GM23338 (cell line): ENCODE results near the gene METRN. TPM values are rescaled to one million over a fixed set of nuclear protein-coding genes. Genes with fewer than 3 reads are reported as not detected.

Source experiments
- ATAC-seq: fragments of 200-7000 bp; cut with Tn5 transposase; 3 replicates; pipeline ENCODE4 v1.9.1; 2020
- DNase-seq: peaks from one replicate; pipeline ENCODE4 v3.0.0-alpha.2; 2015; ENCODE audit warnings: low spot score
- H2AFZ ChIP-seq: fragments of 200-600 bp; sonication (generic); 2 replicates; pipeline ENCODE4 v1.8.0; 2016; ENCODE audit warnings: antibody characterized with exemption, mild to moderate bottlenecking, moderate library complexity
- H3F3A ChIP-seq: fragments of 200-600 bp; sonication (generic); replicated peaks from 2 replicates; pipeline ENCODE4 v1.8.0; 2017; ENCODE audit warnings: antibody characterized with exemption, mixed run types, low read depth
- H3K27ac ChIP-seq: fragments of 200-600 bp; sonication (generic); 2 replicates; pipeline ENCODE4 v1.6.1; 2016; ENCODE audit warnings: low read depth
- H3K27me3 ChIP-seq: fragments of 200-600 bp; sonication (generic); 2 replicates; pipeline ENCODE4 v1.8.0; 2016; ENCODE audit warnings: mild to moderate bottlenecking, mixed run types, moderate library complexity; ENCODE audit not compliant: insufficient read depth
- H3K36me3 ChIP-seq: fragments of 200-600 bp; sonication (generic); 2 replicates; pipeline ENCODE4 v1.8.0; 2016; ENCODE audit warnings: mild to moderate bottlenecking; ENCODE audit not compliant: insufficient read depth
- H3K4me1 ChIP-seq: fragments of 200-600 bp; sonication (generic); 2 replicates; pipeline ENCODE4 v1.8.0; 2016; ENCODE audit warnings: mild to moderate bottlenecking, moderate library complexity; ENCODE audit not compliant: insufficient read depth
- H3K4me2 ChIP-seq: fragments of 200-600 bp; sonication (generic); 2 replicates; pipeline ENCODE4 v1.7.1; 2017; ENCODE audit warnings: mixed run types
- H3K4me3 ChIP-seq: fragments of 200-600 bp; sonication (generic); 2 replicates; pipeline ENCODE4 v1.6.1; 2016; ENCODE audit warnings: mixed run types
- H3K79me2 ChIP-seq: fragments of 200-600 bp; sonication (generic); replicated peaks from 2 replicates; pipeline ENCODE4 v1.8.0; 2017; ENCODE audit warnings: mild to moderate bottlenecking; ENCODE audit not compliant: insufficient read depth
- H3K9me2 ChIP-seq: fragments of 200-600 bp; sonication (generic); 2 replicates; pipeline ENCODE4 v1.8.0; 2017; ENCODE audit not compliant: insufficient read depth
- H4K20me1 ChIP-seq: fragments of 200-600 bp; sonication (generic); replicated peaks from 2 replicates; pipeline ENCODE4 v1.8.0; 2017; ENCODE audit warnings: mild to moderate bottlenecking; ENCODE audit not compliant: insufficient read depth
- H3K27ac Mint-ChIP-seq: 2 replicates; pipeline ENCODE4 v1.8.0; 2020; ENCODE audit warnings: inconsistent platforms, mild to moderate bottlenecking, moderate library complexity, mixed read lengths
- H3K27me3 Mint-ChIP-seq: 3 replicates; pipeline ENCODE4 v1.8.0; 2022; ENCODE audit warnings: low read depth, mild to moderate bottlenecking, moderate library complexity, mixed read lengths, inconsistent platforms; ENCODE audit not compliant: insufficient read depth, poor library complexity
- H3K36me3 Mint-ChIP-seq: 3 replicates; pipeline ENCODE4 v1.8.0; 2021; ENCODE audit warnings: low read depth, mild to moderate bottlenecking, inconsistent platforms, moderate library complexity, mixed read lengths
- H3K4me1 Mint-ChIP-seq: 3 replicates; pipeline ENCODE4 v1.8.0; 2020; ENCODE audit warnings: mild to moderate bottlenecking, inconsistent platforms, mixed read lengths
- H3K4me3 Mint-ChIP-seq: 3 replicates; pipeline ENCODE4 v1.8.0; 2021; ENCODE audit warnings: moderate library complexity, mild to moderate bottlenecking, inconsistent platforms, mixed read lengths
- H3K9me3 Mint-ChIP-seq: 3 replicates; pipeline ENCODE4 v1.8.0; 2020; ENCODE audit warnings: moderate library complexity, mild to moderate bottlenecking, inconsistent platforms, mixed read lengths
- CREB1 ChIP-seq: fragments of 250-450 bp; sonication (Bioruptor Pico); IDR thresholded peaks from 2 replicates; pipeline ENCODE4 v1.5.0; 2020; ENCODE audit warnings: low read depth, mild to moderate bottlenecking, moderate library complexity
- EZH2phosphoT487 ChIP-seq: fragments of 200-600 bp; sonication (generic); IDR thresholded peaks from one replicate; pipeline ENCODE4 v1.8.1; 2018; ENCODE audit warnings: antibody characterized with exemption; ENCODE audit not compliant: unreplicated experiment
- JUNB ChIP-seq: IDR thresholded peaks from one replicate; pipeline ENCODE4 v1.6.1; 2016; ENCODE audit warnings: antibody characterized with exemption; ENCODE audit not compliant: unreplicated experiment
- NANOG ChIP-seq: IDR thresholded peaks from 2 replicates; pipeline ENCODE4 v1.6.1; 2016; ENCODE audit warnings: antibody characterized with exemption, borderline replicate concordance
- STAT1 ChIP-seq: IDR thresholded peaks from one replicate; pipeline ENCODE4 v1.6.1; 2016; ENCODE audit warnings: antibody characterized with exemption; ENCODE audit not compliant: unreplicated experiment
- ZNF114 ChIP-seq: fragments of 250-450 bp; sonication (Bioruptor Pico); IDR thresholded peaks from 2 replicates; pipeline ENCODE4 v1.5.0; 2020; ENCODE audit warnings: mild to moderate bottlenecking, moderate library complexity
- ZNF331 ChIP-seq: fragments of 250-450 bp; sonication (Bioruptor Pico); IDR thresholded peaks from 2 replicates; pipeline ENCODE4 v1.5.0; 2020; ENCODE audit warnings: low read depth, mild to moderate bottlenecking, moderate library complexity
- polyA plus RNA-seq: library from polyadenylated mRNA; unstranded; fragments of >200 nt; fragmentation: Nextera tagmentation; extraction: Ambion mirVana; gene quantifications from 2 replicates; pipeline ENCODE4 v1.2.1, GENCODE V29; 2016
- total RNA-seq: library from RNA; depleted of rRNA; stranded (reverse); fragments of >200 nt; shearing (Covaris generic); gene quantifications from 2 replicates; pipeline ENCODE4 v1.2.3, GENCODE V29; 2014
- TF ChIP-seq, protein P1 (sequence below): fragments of 250-450 bp; sonication (Bioruptor Pico); IDR thresholded peaks from 2 replicates; pipeline ENCODE4 v1.5.0; 2020; ENCODE audit warnings: mild to moderate bottlenecking, moderate library complexity
- TF ChIP-seq, protein P2 (sequence below): IDR thresholded peaks from 2 replicates; pipeline ENCODE4 v1.6.1; 2016; ENCODE audit warnings: antibody characterized with exemption
- TF ChIP-seq, protein P3 (sequence below), 2 experiments: fragments of 200-600 bp in 1 of 2; sonication (generic) in 1 of 2; conservative IDR thresholded peaks; 2 replicates each; pipeline versions ENCODE4 v1.5.1 to v1.6.1; 2016 to 2017; ENCODE audit warnings: antibody characterized with exemption in 2 of 2, low read depth in 2 of 2, mild to moderate bottlenecking in 2 of 2, moderate library complexity in 1 of 2
- TF ChIP-seq, protein P4 (sequence below): IDR thresholded peaks from one replicate; pipeline ENCODE4 v1.6.1; 2018; ENCODE audit warnings: antibody characterized with exemption; ENCODE audit not compliant: unreplicated experiment

METRN gene
- total and polyA plus RNA-seq, 2 experiments from 2014 or later, result 18.7 to 33.0 TPM

DNA sequence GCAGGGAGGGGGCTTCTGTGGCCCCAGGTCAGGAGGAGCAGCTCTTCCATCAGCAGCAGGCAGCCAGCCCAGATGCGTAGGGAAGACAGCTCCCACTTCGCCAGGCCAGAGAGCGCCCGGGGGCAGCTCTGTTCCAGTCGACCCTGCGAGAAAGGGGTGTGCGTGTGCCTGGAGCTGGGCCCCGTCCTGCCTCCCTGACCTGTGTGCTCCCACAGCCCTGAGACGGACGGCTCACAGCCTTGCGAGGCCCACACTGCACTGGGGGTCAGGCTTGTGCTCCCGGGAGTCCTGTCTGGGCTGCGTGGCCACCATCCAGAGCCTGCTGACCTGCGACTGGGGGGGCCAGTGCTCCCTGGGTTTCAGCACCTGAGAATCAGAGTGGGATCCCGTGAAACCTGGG is 45.1 kb downstream of the METRN start:
- Mint-ChIP-seq H3K9me3 (no peaks in the 10 kb centered on the region; the same call in 1 of the 3 replicates), H3K36me3 (no peaks in the 10 kb centered on the region), H3K4me1 (no peaks in the 10 kb centered on the region; the same call in 1 of the 3 replicates), H3K4me3 (no peak overlapping the region), H3K27ac (no peak overlapping the region; the same call in 1 of the 2 replicates), H3K27me3 (peaks cover 10% of the 10 kb centered on the region)
- Histone ChIP-seq H3K27ac (no peak overlapping the region), H3K4me2 (no peak overlapping the region), H3K79me2 (no peaks in the 10 kb centered on the region), H3K27me3 (no peaks in the 10 kb centered on the region), H2AFZ (no peak overlapping the region), H4K20me1 (no peaks in the 10 kb centered on the region), H3K4me1 (no peaks in the 10 kb centered on the region), H3K36me3 (no peaks in the 10 kb centered on the region), H3F3A (no peaks in the 10 kb centered on the region), H3K9me2 (no peaks in the 10 kb centered on the region), H3K4me3 (no peak overlapping the region)
- no peak for TF ChIP-seq NANOG
- no peak for TF ChIP-seq STAT1
- TF ChIP-seq ZNF114 (CRISPR knock-in tag), result no peak
- TF ChIP-seq, protein P1, sequence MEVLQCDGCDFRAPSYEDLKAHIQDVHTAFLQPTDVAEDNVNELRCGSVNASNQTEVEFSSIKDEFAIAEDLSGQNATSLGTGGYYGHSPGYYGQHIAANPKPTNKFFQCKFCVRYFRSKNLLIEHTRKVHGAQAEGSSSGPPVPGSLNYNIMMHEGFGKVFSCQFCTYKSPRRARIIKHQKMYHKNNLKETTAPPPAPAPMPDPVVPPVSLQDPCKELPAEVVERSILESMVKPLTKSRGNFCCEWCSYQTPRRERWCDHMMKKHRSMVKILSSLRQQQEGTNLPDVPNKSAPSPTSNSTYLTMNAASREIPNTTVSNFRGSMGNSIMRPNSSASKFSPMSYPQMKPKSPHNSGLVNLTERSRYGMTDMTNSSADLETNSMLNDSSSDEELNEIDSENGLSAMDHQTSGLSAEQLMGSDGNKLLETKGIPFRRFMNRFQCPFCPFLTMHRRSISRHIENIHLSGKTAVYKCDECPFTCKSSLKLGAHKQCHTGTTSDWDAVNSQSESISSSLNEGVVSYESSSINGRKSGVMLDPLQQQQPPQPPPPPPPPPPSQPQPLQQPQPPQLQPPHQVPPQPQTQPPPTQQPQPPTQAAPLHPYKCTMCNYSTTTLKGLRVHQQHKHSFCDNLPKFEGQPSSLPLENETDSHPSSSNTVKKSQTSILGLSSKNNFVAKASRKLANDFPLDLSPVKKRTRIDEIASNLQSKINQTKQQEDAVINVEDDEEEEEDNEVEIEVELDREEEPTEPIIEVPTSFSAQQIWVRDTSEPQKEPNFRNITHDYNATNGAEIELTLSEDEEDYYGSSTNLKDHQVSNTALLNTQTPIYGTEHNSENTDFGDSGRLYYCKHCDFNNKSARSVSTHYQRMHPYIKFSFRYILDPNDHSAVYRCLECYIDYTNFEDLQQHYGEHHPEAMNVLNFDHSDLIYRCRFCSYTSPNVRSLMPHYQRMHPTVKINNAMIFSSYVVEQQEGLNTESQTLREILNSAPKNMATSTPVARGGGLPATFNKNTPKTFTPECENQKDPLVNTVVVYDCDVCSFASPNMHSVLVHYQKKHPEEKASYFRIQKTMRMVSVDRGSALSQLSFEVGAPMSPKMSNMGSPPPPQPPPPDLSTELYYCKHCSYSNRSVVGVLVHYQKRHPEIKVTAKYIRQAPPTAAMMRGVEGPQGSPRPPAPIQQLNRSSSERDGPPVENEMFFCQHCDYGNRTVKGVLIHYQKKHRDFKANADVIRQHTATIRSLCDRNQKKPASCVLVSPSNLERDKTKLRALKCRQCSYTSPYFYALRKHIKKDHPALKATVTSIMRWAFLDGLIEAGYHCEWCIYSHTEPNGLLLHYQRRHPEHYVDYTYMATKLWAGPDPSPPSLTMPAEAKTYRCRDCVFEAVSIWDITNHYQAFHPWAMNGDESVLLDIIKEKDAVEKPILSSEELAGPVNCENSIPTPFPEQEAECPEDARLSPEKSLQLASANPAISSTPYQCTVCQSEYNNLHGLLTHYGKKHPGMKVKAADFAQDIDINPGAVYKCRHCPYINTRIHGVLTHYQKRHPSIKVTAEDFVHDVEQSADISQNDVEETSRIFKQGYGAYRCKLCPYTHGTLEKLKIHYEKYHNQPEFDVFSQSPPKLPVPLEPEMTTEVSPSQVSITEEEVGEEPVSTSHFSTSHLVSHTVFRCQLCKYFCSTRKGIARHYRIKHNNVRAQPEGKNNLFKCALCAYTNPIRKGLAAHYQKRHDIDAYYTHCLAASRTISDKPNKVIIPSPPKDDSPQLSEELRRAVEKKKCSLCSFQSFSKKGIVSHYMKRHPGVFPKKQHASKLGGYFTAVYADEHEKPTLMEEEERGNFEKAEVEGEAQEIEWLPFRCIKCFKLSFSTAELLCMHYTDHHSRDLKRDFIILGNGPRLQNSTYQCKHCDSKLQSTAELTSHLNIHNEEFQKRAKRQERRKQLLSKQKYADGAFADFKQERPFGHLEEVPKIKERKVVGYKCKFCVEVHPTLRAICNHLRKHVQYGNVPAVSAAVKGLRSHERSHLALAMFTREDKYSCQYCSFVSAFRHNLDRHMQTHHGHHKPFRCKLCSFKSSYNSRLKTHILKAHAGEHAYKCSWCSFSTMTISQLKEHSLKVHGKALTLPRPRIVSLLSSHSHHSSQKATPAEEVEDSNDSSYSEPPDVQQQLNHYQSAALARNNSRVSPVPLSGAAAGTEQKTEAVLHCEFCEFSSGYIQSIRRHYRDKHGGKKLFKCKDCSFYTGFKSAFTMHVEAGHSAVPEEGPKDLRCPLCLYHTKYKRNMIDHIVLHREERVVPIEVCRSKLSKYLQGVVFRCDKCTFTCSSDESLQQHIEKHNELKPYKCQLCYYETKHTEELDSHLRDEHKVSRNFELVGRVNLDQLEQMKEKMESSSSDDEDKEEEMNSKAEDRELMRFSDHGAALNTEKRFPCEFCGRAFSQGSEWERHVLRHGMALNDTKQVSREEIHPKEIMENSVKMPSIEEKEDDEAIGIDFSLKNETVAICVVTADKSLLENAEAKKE (CRISPR knock-in tag), result no peak
- TF ChIP-seq CREB1 (CRISPR knock-in tag), result no peak
- TF ChIP-seq, protein P2, sequence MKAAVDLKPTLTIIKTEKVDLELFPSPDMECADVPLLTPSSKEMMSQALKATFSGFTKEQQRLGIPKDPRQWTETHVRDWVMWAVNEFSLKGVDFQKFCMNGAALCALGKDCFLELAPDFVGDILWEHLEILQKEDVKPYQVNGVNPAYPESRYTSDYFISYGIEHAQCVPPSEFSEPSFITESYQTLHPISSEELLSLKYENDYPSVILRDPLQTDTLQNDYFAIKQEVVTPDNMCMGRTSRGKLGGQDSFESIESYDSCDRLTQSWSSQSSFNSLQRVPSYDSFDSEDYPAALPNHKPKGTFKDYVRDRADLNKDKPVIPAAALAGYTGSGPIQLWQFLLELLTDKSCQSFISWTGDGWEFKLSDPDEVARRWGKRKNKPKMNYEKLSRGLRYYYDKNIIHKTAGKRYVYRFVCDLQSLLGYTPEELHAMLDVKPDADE, result no peak
- no peak for TF ChIP-seq JUNB
- TF ChIP-seq, protein P3, sequence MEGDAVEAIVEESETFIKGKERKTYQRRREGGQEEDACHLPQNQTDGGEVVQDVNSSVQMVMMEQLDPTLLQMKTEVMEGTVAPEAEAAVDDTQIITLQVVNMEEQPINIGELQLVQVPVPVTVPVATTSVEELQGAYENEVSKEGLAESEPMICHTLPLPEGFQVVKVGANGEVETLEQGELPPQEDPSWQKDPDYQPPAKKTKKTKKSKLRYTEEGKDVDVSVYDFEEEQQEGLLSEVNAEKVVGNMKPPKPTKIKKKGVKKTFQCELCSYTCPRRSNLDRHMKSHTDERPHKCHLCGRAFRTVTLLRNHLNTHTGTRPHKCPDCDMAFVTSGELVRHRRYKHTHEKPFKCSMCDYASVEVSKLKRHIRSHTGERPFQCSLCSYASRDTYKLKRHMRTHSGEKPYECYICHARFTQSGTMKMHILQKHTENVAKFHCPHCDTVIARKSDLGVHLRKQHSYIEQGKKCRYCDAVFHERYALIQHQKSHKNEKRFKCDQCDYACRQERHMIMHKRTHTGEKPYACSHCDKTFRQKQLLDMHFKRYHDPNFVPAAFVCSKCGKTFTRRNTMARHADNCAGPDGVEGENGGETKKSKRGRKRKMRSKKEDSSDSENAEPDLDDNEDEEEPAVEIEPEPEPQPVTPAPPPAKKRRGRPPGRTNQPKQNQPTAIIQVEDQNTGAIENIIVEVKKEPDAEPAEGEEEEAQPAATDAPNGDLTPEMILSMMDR (conservative IDR thresholded peaks at IDR 0.05; ENCODE audit: low read depth in 2 of 2), result no peak
- no peak for TF ChIP-seq ZNF331
- TF ChIP-seq, protein P4, sequence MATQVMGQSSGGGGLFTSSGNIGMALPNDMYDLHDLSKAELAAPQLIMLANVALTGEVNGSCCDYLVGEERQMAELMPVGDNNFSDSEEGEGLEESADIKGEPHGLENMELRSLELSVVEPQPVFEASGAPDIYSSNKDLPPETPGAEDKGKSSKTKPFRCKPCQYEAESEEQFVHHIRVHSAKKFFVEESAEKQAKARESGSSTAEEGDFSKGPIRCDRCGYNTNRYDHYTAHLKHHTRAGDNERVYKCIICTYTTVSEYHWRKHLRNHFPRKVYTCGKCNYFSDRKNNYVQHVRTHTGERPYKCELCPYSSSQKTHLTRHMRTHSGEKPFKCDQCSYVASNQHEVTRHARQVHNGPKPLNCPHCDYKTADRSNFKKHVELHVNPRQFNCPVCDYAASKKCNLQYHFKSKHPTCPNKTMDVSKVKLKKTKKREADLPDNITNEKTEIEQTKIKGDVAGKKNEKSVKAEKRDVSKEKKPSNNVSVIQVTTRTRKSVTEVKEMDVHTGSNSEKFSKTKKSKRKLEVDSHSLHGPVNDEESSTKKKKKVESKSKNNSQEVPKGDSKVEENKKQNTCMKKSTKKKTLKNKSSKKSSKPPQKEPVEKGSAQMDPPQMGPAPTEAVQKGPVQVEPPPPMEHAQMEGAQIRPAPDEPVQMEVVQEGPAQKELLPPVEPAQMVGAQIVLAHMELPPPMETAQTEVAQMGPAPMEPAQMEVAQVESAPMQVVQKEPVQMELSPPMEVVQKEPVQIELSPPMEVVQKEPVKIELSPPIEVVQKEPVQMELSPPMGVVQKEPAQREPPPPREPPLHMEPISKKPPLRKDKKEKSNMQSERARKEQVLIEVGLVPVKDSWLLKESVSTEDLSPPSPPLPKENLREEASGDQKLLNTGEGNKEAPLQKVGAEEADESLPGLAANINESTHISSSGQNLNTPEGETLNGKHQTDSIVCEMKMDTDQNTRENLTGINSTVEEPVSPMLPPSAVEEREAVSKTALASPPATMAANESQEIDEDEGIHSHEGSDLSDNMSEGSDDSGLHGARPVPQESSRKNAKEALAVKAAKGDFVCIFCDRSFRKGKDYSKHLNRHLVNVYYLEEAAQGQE, result no peak
- no peak for TF ChIP-seq EZH2phosphoT487
- DNase-seq (no peak), ATAC-seq (no peak)
